ENCODE results near the gene ALAS2. TPM values are rescaled to one million over a fixed set of nuclear protein-coding genes. Genes with fewer than 3 reads are reported as not detected.

ALAS2 gene
- total and polyA plus RNA-seq, 7 experiments from 2014 or later, result 0.24 TPM; not detected in 6

Other genes with a start within 250 kb of the ALAS2 start
- not detected for gene ITIH6, start 232.7 kb downstream of the ALAS2 start, total RNA-seq
- gene ITIH6, start 232.7 kb downstream of the ALAS2 start, polyA plus RNA-seq, result not detected
- gene MAGED2, start 223.2 kb downstream of the ALAS2 start, total RNA-seq, result 10 to 100 TPM; 51.9 to 81.4 (median 55.9) TPM
- gene MAGED2, start 223.2 kb downstream of the ALAS2 start, polyA plus RNA-seq, result 100 to 1,000 TPM; 115 to 117 TPM
- gene TRO, start 110.2 kb downstream of the ALAS2 start, total RNA-seq, result 1 to 10 TPM in 4 of 5 experiments, under 1 TPM in 1; 0.61 to 4.3 (median 2.4) TPM
- 1 to 10 TPM in 1 of 2 donors, under 1 TPM in 1; 0.84 to 1.0 TPM for gene TRO, start 110.2 kb downstream of the ALAS2 start, polyA plus RNA-seq
- gene PFKFB1, start 36.8 kb downstream of the ALAS2 start, total RNA-seq, result under 1 TPM; 0.27 to 1.00 (median 0.65) TPM
- gene PFKFB1, start 36.8 kb downstream of the ALAS2 start, polyA plus RNA-seq, result under 1 TPM in 1 of 2 donors, not detected in 1; 0.26 TPM
- 10 to 100 TPM in 4 of 5 experiments, 1 to 10 TPM in 1; 6.5 to 24.6 (median 12.2) TPM for gene APEX2, start 30.6 kb downstream of the ALAS2 start, total RNA-seq
- 10 to 100 TPM; 20.3 to 26.4 TPM for gene APEX2, start 30.6 kb downstream of the ALAS2 start, polyA plus RNA-seq
- gene PAGE2B, start 44.1 kb upstream of the ALAS2 start, total RNA-seq, result 1 to 10 TPM in 1 of 5 experiments, under 1 TPM in 1, not detected in 3; 0.91 to 1.2 TPM
- gene PAGE2B, start 44.1 kb upstream of the ALAS2 start, polyA plus RNA-seq, result not detected
- gene PAGE2, start 58.0 kb upstream of the ALAS2 start, total RNA-seq, result not detected
- not detected for gene PAGE2, start 58.0 kb upstream of the ALAS2 start, polyA plus RNA-seq
- gene PAGE5, start 189.4 kb upstream of the ALAS2 start, total RNA-seq, result not detected
- gene PAGE5, start 189.4 kb upstream of the ALAS2 start, polyA plus RNA-seq, result 1 to 10 TPM in 1 of 2 donors, under 1 TPM in 1; 0.50 to 1.0 TPM
- not detected for gene PAGE3, start 233.9 kb upstream of the ALAS2 start, total RNA-seq
- gene PAGE3, start 233.9 kb upstream of the ALAS2 start, polyA plus RNA-seq, result not detected